ENCODE measurements around the gene CENPE.
"Not testable (repeated sequence)": the region's sequence is repeated elsewhere in the genome, so short reads cannot be mapped to it uniquely, and the experiment has no call there.

CENPE gene

DNA sequence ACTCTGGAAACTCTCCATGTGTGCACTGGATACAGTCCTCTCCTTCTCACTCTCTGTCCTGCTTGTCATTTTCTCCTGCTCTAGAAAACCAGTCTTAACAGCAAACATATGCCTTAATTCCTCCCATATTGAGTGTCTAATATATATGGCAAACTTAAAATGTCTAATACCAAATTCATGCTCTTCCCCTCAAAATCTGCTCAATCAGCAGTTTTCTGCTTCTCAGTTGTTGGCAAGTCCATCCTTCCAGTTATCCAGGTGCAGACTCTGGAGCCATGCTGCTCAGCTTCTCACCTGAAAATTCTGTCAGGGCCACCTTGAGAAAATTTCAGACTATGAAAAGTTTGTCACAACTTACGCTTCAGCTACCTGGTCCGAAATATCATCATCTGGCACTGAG is 3.1 kb upstream of the CENPE start:
- Mint-ChIP-seq H3K4me3 (no peak overlapping the region), H3K27ac (no peak overlapping the region), H3K36me3 (ENCODE audit: low read depth) (peaks cover 4% of the 10 kb centered on the region)

GRCh38 chr4:103199009-103199408 is 866 bp upstream of the CENPE start:
- DNase-seq, result no peak
- Mint-ChIP-seq H3K9me3 (no peaks in the 10 kb centered on the region), H3K36me3 (ENCODE audit: low read depth) (peaks cover 24% of the 10 kb centered on the region), H3K27ac (no peak overlapping the region), H3K4me1 (peaks cover 29% of the 10 kb centered on the region), H3K27me3 (ENCODE audit: low read depth, poor library complexity) (peaks cover 6% of the 10 kb centered on the region), H3K4me3 (peak overlapping the region; percentile 91)
- no peak for TF ChIP-seq CTCF (IDR thresholded peaks at IDR 0.05)

More for the DNA sequence above, 3.1 kb upstream of the CENPE start:
- peaks cover 6% of the 10 kb centered on the region for H3K27me3 Mint-ChIP-seq (ENCODE audit: low read depth, poor library complexity)
- no peak for DNase-seq
- H3K4me1 Mint-ChIP-seq, result peaks cover 18% of the 10 kb centered on the region
- no peaks in the 10 kb centered on the region for H3K9me3 Mint-ChIP-seq
- TF ChIP-seq CTCF (IDR thresholded peaks at IDR 0.05), result no peak

DNA sequence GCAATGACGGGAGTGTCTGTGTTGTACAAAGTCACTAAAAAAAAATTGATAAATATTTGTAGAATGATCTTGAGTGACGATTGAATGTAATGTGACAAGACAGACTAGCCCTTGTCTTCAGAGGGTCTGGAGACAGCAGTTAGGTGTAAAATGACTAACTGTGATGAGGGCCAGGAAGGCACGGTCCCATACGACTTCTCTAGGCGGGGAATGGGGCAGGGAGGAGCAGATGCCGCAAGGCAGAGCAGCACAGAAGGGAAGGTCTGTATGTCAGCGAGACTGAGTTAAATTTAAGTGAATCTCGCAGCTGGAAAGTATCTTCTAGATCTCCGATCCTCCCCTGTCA is 405 bp downstream of the CENPE start:
- Mint-ChIP-seq H3K9me3 (no peaks in the 10 kb centered on the region), H3K36me3 (ENCODE audit: low read depth) (peaks cover 37% of the 10 kb centered on the region), H3K27me3 (ENCODE audit: low read depth, poor library complexity) (peaks cover 6% of the 10 kb centered on the region), H3K4me1 (peaks cover 29% of the 10 kb centered on the region), H3K27ac (peak overlapping the region; percentile 34), H3K4me3 (peak overlapping the region; percentile 91)
- DNase-seq, result no peak
- TF ChIP-seq CTCF (IDR thresholded peaks at IDR 0.05), result no peak

GRCh38 chr4:103193457-103193856 is 4.7 kb downstream of the CENPE start:
- no peak for TF ChIP-seq CTCF (IDR thresholded peaks at IDR 0.05)
- H3K4me1 Mint-ChIP-seq, result peaks cover 28% of the 10 kb centered on the region
- H3K36me3 Mint-ChIP-seq (ENCODE audit: low read depth), result peaks cover 80% of the 10 kb centered on the region
- H3K27me3 Mint-ChIP-seq (ENCODE audit: low read depth, poor library complexity), result peaks cover 6% of the 10 kb centered on the region
- no peak for DNase-seq
- peaks cover 15% of the 10 kb centered on the region for H3K9me3 Mint-ChIP-seq
- H3K4me3 Mint-ChIP-seq, result no peak overlapping the region
- H3K27ac Mint-ChIP-seq, result no peak overlapping the region

DNA sequence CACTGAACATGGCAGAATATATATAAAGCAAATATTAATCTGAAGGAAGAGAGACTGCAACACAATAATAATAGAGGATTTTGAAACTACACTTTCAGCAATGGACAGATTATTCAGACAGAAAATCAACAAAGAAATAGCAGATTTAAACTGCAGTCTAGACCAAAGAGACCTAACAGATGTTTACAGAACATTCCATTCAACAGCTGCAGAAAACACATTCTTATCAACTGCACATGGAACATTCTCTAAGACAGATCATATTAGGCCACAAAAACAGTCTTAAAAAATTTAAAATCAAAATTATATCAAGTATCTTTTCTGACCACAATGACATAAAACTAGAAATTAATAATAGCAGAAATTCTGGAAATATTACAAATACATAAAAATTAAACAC is 27.1 kb downstream of the CENPE start:
- H3K27me3 Mint-ChIP-seq (ENCODE audit: low read depth, poor library complexity), result no peaks in the 10 kb centered on the region
- H3K4me1 Mint-ChIP-seq, result no peaks in the 10 kb centered on the region
- H3K36me3 Mint-ChIP-seq (ENCODE audit: low read depth), result peaks cover 83% of the 10 kb centered on the region
- no peak for TF ChIP-seq CTCF (IDR thresholded peaks at IDR 0.05)
- no peak overlapping the region for H3K4me3 Mint-ChIP-seq
- DNase-seq, result no peak
- no peak overlapping the region for H3K27ac Mint-ChIP-seq
- H3K9me3 Mint-ChIP-seq, result peaks cover 19% of the 10 kb centered on the region

DNA sequence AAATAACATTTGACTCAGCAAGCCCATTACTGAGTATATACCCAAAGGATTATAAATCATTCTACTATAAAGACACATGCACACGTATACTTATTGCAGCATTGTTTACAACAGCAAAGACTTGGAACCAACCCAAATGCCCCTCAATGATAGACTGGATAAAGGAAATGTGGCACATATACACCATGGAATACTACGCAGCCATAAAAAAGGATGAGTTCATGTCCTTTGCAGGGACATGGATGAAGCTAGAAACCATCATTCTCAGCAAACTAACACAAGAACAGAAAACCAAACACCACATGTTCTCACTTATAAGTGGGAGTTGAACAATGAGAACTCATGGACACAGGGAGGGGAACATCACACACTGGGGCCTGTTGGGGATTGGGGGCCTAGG is 28.4 kb downstream of the CENPE start:
- H3K27me3 Mint-ChIP-seq (ENCODE audit: low read depth, poor library complexity); DNase-seq; H3K4me1 Mint-ChIP-seq; H3K27ac Mint-ChIP-seq; H3K4me3 Mint-ChIP-seq: not testable (repeated sequence)
- H3K36me3 Mint-ChIP-seq (ENCODE audit: low read depth), result peaks cover 78% of the 10 kb centered on the region
- peaks cover 19% of the 10 kb centered on the region for H3K9me3 Mint-ChIP-seq

All from nephron progenitor cell (in vitro differentiated cells).